ENCODE data around the gene CYSRT1.
"Not testable (repeated sequence)": the region's sequence is repeated elsewhere in the genome, so short reads cannot be mapped to it uniquely, and the experiment has no call there.

The CYSRT1 gene

DNA sequence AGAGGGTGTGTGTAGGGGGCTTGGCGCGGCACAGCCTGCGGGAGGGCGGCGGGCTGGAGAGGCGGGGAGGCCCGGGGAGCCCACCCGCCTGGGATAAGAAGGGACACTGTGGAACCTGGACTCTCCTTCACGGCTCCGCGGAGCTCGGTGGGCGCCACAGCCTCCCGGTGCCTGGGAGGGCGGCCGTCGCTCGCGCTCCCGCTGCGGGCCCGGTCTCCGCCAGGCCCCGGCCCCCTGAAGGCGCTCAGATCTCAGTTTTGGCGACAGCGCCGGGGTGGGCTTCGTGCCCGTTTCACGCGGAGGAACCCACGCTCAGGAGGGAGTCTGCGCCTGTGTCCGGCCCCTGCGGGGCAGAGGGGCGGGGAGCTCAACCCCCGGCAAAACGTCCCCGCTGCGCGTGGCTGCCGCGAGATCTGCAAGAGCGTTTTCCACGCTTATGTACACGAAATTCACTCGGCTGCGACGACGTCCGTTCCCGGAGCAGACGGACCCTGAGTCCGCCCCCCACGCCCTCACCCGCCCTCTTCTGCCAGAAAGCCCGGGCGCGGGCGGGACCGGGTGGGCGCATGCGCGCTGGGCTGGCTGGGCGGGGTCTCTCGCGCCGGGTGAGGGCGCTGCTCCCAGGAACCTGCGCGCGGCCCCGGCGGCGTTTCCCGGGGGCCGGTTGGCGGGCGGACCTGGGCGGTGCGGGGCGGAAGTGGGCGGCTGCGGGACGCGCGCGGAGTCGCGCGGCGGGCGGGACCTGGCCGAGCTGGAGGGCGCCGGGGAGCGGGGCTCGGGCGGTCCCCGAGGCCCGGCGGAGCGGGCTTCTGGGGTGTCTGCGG, 29.9 kb downstream of the CYSRT1 start, which contains the start of gene NELFB:
NELFB (plus strand) TSS at position 704 of the 824 bp plus-strand sequence.
- Mint-ChIP-seq H3K4me3 (peak within 1 kb of the TSS; percentile 83), H3K4me1 (peaks cover 32% of the 10 kb centered on the region), H3K36me3 (no peaks in the 10 kb centered on the region)

DNA sequence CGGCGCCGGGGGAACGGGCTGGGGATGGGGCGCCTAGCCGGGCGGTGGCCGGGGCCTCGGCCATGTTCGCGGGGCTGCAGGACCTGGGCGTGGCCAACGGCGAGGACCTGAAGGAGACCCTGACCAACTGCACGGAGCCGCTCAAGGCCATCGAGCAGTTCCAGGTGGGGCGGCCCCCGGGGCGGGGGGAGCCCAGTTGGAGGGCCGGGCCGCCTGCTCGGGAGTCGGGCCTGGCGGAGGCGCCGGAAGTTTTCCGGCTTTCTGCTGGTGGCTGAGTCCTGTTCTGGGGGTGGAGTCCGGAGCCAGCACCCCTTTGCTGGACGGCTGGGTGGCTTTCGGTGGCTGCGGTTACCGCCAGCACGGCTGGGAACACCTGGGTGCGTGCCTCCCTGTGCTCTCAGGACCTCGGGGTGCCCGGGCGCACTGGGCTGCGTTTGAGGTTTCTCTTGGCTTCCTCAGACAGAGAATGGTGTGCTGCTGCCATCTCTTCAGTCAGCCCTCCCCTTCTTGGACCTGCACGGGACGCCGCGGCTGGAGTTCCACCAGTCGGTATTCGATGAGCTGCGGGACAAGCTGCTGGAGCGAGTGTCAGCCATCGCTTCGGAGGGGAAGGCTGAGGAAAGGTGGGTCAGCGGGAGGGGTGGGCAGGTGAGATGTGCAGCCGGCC, 30.6 kb downstream of the CYSRT1 start:
- Mint-ChIP-seq H3K36me3 (no peaks in the 10 kb centered on the region), H3K4me3 (peak overlapping the region; percentile 83), H3K27ac (peak overlapping the region; percentile 12), H3K4me1 (peaks cover 32% of the 10 kb centered on the region), H3K9me3 (no peaks in the 10 kb centered on the region), H3K27me3 (no peaks in the 10 kb centered on the region)
- ATAC-seq = no peak

More for the DNA sequence above, 29.9 kb downstream of the CYSRT1 start, which contains the start of gene NELFB:
- H3K9me3 Mint-ChIP-seq = no peaks in the 10 kb centered on the region
- ATAC-seq = peak; percentile 91
- H3K27me3 Mint-ChIP-seq = no peaks in the 10 kb centered on the region
- peak within 1 kb of the TSS; percentile 29 for H3K27ac Mint-ChIP-seq

GRCh38 chr9:137256362-137256761, 31.4 kb downstream of the CYSRT1 start:
- no peak for ATAC-seq
- Mint-ChIP-seq H3K27ac (no peak overlapping the region), H3K36me3 (peaks cover 1% of the 10 kb centered on the region), H3K4me1 (peaks cover 32% of the 10 kb centered on the region), H3K4me3 (peak overlapping the region; percentile 83), H3K9me3 (no peaks in the 10 kb centered on the region), H3K27me3 (no peaks in the 10 kb centered on the region)

DNA sequence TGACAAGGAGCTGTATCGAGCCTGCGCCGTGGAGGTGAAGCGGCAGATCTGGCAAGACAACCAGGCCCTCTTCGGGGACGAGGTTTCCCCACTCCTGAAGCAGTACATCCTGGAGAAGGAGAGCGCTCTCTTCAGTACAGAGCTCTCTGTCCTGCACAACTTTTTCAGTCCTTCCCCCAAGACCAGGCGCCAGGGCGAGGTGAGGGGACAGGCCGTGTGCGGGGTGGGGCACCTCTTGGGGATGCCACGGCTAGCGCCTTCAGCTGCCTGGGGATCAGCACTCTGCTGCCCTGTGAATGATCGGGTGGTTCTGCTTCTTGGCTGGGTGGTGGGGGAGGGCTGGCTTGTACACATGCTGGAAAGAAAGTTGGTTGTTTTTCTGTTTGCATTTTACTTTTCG, 31.9 kb downstream of the CYSRT1 start:
- Mint-ChIP-seq H3K4me3 (peak overlapping the region; percentile 9), H3K27ac (no peak overlapping the region), H3K9me3 (no peaks in the 10 kb centered on the region), H3K4me1 (peaks cover 37% of the 10 kb centered on the region), H3K27me3 (no peaks in the 10 kb centered on the region), H3K36me3 (peaks cover 6% of the 10 kb centered on the region)
- no peak for ATAC-seq

GRCh38 chr9:137262173-137262908, 37.4 kb downstream of the CYSRT1 start:
- H3K27me3 Mint-ChIP-seq, H3K9me3 Mint-ChIP-seq, H3K4me3 Mint-ChIP-seq, ATAC-seq, H3K4me1 Mint-ChIP-seq: not testable (repeated sequence)
- peak overlapping the region; percentile 46 for H3K27ac Mint-ChIP-seq
- H3K36me3 Mint-ChIP-seq = peaks cover 28% of the 10 kb centered on the region

GRCh38 chr9:137262909-137263285, 37.9 kb downstream of the CYSRT1 start:
- Mint-ChIP-seq H3K27me3 (no peaks in the 10 kb centered on the region), H3K4me1 (peaks cover 12% of the 10 kb centered on the region), H3K4me3 (no peak overlapping the region), H3K36me3 (peaks cover 34% of the 10 kb centered on the region), H3K9me3 (no peaks in the 10 kb centered on the region), H3K27ac (no peak overlapping the region)
- ATAC-seq = no peak

DNA sequence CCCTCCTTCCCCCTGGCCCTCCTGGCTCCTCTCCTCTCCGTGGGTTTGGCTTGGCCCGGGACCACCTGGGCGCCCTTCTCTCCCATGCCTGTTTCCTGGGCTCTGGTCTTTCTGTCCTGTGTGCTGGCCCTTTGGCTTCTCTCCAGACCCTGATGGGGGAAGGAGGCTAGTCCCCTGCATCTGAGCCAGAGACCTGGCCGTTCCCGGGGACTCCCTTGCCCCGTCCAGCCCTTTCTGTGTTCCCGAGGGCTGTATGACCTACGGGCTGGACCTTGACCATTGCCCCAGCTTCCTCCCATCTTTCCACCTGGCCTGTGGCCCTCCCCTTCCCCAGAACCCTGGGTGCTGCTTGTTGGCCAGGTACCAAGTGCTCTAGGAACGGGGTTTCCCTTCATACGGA, 38.5 kb downstream of the CYSRT1 start:
- Mint-ChIP-seq H3K36me3 (peaks cover 40% of the 10 kb centered on the region), H3K27me3 (no peaks in the 10 kb centered on the region), H3K27ac (no peak overlapping the region), H3K4me3 (no peak overlapping the region), H3K9me3 (peaks cover under 1% of the 10 kb centered on the region), H3K4me1 (peaks cover 19% of the 10 kb centered on the region)
- ATAC-seq = no peak

DNA sequence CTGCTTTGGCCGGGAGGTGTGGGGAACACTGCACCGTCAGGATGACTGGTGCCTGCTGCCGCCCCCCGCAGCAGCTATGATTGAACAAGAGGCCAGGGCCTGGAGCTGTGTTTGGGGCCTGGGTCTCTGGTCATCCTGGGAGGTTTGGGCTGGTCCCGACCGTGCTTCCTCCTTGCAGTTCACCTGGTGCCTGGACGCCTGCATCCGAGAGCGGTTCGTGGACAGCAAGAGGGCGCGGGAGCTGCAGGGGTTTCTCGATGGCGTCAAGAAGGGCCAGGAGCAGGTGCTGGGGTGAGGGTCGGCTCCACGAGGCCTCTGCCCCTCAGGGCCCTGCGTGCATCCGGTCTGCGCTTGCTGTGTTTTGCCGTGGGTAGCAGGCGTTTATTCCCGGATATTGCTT, 39.1 kb downstream of the CYSRT1 start:
- peaks cover 24% of the 10 kb centered on the region for H3K4me1 Mint-ChIP-seq
- H3K9me3 Mint-ChIP-seq = peaks cover 3% of the 10 kb centered on the region
- no peaks in the 10 kb centered on the region for H3K27me3 Mint-ChIP-seq
- H3K4me3 Mint-ChIP-seq = no peak overlapping the region
- H3K36me3 Mint-ChIP-seq = peaks cover 45% of the 10 kb centered on the region
- H3K27ac Mint-ChIP-seq = no peak overlapping the region
- no peak for ATAC-seq

DNA sequence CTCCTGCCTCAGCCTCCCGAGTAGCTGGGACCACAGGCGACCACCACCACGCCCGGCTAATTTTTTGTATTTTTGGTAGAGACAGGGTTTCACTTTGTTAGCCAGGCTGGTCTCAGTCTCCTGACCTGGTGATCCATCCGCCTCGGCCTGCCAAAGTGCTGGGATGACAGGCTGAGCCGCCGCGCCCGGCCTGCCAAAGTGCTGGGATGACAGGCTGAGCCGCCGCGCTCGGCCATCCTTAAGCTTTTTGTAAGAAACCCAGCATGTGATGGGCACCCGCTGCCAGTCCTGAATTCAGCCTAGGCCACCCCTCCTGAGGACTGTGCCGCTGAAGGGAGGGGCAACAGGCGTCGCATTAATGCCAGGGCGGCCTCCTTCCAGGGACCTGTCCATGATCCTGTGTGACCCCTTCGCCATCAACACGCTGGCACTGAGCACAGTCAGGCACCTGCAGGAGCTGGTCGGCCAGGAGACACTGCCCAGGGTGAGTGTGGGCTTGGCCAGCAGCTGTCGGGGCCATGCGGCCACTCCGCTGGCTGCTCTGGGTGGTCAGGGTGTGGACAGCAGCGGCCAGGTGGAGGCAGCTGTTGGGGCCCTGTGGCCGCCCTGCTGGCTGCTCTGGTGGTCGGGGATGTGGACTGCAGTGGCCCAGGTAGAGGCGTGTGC, 40.7 kb downstream of the CYSRT1 start:
- no peaks in the 10 kb centered on the region for H3K27me3 Mint-ChIP-seq
- no peak overlapping the region for H3K4me3 Mint-ChIP-seq
- H3K36me3 Mint-ChIP-seq = peaks cover 54% of the 10 kb centered on the region
- H3K27ac Mint-ChIP-seq = no peak overlapping the region
- H3K9me3 Mint-ChIP-seq = peaks cover 3% of the 10 kb centered on the region
- ATAC-seq = no peak
- peaks cover 35% of the 10 kb centered on the region for H3K4me1 Mint-ChIP-seq

DNA sequence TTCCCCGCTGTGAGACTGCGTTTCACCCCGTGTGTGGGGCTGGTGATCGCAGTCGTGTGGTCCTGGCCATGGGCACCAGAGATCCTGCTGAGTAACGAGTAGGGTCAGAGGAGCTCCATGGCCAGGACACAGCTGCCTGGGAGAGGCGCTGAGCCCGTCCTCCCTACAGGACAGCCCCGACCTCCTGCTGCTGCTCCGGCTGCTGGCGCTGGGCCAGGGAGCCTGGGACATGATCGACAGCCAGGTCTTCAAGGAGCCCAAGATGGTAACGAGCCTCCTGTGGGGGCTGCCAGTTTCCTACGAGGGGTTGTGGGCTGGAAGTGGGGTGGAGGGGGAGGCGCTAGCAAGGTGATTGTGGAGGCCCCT, 41.2 kb downstream of the CYSRT1 start:
- no peaks in the 10 kb centered on the region for H3K27me3 Mint-ChIP-seq
- peaks cover 3% of the 10 kb centered on the region for H3K9me3 Mint-ChIP-seq
- H3K4me3 Mint-ChIP-seq = no peak overlapping the region
- H3K36me3 Mint-ChIP-seq = peaks cover 54% of the 10 kb centered on the region
- peaks cover 39% of the 10 kb centered on the region for H3K4me1 Mint-ChIP-seq
- ATAC-seq = no peak
- H3K27ac Mint-ChIP-seq = peak overlapping the region; percentile 37

DNA sequence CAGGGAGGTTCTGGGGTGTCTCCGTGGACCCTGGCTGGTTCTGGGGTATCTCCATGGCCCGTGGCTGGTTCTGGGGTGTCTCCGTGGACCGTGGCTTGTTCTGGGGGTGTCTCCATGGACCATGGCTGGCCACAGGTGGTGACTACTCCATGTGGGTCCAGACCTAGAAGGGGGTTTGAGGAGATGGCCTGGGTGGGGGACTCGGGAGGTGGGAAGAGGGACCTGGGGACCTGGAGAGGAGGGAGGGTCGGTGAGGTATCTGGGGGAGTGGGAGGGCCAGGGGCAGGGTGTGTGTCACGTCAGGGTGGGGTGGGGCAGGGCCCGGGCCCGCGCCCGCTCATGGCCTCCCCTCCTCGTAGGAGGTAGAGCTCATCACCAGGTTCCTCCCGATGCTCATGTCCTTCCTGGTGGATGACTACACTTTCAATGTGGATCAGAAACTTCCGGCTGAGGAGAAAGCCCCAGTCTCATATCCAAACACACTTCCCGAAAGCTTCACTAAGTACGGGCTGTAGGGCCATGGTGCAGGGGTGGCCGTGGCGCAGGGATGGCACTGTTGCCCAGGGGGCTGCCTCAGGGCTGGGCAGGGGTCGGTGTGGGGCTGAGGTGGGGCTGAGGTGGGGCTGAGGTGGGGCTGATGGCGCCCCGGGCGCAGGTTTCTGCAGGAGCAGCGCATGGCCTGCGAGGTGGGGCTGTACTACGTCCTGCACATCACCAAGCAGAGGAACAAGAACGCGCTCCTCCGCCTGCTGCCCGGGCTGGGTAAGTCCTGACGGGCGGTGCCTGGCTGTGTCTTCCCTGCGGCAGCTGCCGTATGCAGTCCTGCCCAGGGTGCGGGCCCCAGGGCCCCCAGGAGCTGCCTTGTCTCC, 41.8 kb downstream of the CYSRT1 start:
- H3K4me3 Mint-ChIP-seq = no peak overlapping the region

GRCh38 chr9:137267933-137268355, 43.0 kb downstream of the CYSRT1 start:
- H3K4me3 Mint-ChIP-seq = peak overlapping the region; percentile 81
- peak overlapping the region; percentile 76 for H3K27ac Mint-ChIP-seq
- no peaks in the 10 kb centered on the region for H3K27me3 Mint-ChIP-seq
- H3K4me1 Mint-ChIP-seq = peaks cover 35% of the 10 kb centered on the region
- H3K9me3 Mint-ChIP-seq = peaks cover 3% of the 10 kb centered on the region
- peak; percentile 87 for ATAC-seq
- H3K36me3 Mint-ChIP-seq = peaks cover 45% of the 10 kb centered on the region

More for the DNA sequence above, 41.8 kb downstream of the CYSRT1 start:
- no peaks in the 10 kb centered on the region for H3K27me3 Mint-ChIP-seq
- ATAC-seq = no peak
- H3K27ac Mint-ChIP-seq = peak overlapping the region; percentile 76
- peaks cover 38% of the 10 kb centered on the region for H3K4me1 Mint-ChIP-seq
- H3K9me3 Mint-ChIP-seq = peaks cover 3% of the 10 kb centered on the region
- H3K36me3 Mint-ChIP-seq = peaks cover 48% of the 10 kb centered on the region

GRCh38 chr9:137268538-137269201, 43.7 kb downstream of the CYSRT1 start:
- no peak for ATAC-seq
- peaks cover 35% of the 10 kb centered on the region for H3K4me1 Mint-ChIP-seq
- no peaks in the 10 kb centered on the region for H3K27me3 Mint-ChIP-seq
- H3K36me3 Mint-ChIP-seq = peaks cover 47% of the 10 kb centered on the region
- peak overlapping the region; percentile 76 for H3K27ac Mint-ChIP-seq
- peak overlapping the region; percentile 81 for H3K4me3 Mint-ChIP-seq
- peaks cover 3% of the 10 kb centered on the region for H3K9me3 Mint-ChIP-seq
